ENCODE data around the gene SRRT.
"Not testable (repeated sequence)": the region's sequence is repeated elsewhere in the genome, so short reads cannot be mapped to it uniquely, and the experiment has no call there.

SRRT gene

DNA sequence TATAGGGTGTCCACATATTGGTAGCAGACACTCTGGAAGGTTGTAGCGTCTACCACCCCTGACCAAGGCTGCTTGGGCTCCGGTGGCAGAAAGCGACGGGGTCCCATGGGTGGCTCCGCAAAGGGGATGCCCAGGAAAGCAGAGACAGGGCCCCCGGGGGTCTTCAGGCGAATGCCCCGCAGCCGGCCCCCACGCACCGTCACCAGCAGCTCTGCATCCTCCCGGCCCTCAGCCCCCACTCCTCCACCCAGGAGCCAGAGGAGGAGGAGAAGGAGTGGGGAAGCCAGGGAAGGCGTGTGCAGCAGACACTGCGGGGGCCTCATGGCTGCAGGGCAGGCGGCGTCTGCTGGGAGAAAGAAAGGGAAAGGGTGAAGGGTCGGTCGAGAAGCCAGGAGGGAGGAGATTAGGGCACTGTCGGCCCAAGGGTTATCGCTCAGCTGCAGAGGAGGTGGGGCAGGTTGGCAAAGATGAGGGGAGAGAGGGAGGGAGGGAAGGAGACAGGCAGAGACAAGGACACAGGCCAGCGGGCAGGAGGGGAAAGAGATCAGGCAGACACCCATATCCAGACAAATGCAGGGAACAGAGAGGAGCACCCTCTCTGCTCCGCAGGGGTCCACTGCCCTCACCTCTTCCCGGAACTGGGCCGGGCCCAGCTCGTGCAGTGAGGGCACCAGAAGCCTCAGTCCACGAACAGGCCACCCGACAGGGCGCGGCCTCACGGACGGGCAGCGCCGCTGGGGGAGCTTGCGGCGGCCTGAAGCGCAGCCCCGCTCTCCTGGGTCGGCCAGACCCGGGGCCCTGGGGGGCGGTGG lies 19.2 kb downstream of the SRRT start:
- no peak for DNase-seq (ENCODE audit: low spot score)

DNA sequence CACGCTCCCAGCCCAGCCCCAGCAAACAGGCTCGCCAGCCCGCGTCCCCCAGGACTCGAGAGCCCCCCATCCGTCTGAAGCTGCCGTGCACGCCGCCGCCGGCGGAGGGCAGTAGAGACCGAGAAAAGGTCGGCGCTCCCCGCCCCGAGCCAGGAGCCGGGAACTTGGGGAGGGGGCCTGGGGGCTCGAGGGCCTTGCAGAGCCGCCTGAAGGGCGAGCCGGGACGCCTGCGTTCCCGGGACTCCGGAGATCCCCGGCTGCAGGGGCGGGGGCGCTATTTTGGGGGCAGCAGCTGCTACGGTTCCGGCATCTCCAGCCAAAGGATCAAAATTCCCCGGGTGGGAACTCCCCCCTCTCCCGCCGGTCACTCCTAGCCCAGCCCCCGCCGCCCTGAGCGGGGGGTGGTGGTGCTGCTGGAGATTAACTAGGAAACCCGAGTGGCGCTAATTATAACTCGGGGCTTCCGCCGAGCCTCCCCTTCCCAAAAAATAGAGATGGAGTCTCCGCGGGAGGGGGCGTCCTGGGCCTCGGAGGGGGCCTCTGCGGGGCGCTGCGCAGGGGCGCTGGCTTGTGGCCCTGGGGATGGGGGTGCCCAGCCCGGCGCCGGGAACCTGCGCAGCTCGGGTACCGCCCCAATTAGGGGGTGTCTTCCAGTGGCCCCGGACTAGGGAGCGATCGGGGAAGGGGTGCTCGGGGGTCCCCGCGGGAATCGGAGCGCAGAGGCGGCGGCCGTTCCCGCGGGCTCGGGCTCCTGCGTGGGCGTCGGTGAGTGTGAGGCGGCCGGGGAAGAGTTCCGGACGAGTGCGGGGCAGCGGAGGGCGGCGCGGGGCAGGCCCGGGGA lies 20.2 kb downstream of the SRRT start:
- peak; percentile 64 for DNase-seq (ENCODE audit: low spot score)

DNA sequence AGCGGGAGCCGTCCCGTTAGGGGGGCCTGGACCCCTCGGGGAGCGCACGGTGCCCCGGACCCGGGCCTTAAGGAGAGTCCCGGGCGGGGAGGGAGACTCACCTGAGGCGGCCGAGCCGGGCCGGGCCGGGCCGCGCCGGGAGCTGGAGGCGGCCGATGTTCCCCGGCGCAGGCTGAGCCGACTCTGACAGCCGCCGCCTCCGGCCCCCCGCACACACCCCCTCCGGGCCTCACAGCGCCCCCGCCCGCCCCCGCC lies 20.7 kb downstream of the SRRT start, which contains the start of gene ACHE:
ACHE (minus strand) TSS at position 188 of the 255 bp plus-strand sequence. CDS start 1,656 bp downstream, outside the sequence.
- no peak for DNase-seq (ENCODE audit: low spot score)

DNA sequence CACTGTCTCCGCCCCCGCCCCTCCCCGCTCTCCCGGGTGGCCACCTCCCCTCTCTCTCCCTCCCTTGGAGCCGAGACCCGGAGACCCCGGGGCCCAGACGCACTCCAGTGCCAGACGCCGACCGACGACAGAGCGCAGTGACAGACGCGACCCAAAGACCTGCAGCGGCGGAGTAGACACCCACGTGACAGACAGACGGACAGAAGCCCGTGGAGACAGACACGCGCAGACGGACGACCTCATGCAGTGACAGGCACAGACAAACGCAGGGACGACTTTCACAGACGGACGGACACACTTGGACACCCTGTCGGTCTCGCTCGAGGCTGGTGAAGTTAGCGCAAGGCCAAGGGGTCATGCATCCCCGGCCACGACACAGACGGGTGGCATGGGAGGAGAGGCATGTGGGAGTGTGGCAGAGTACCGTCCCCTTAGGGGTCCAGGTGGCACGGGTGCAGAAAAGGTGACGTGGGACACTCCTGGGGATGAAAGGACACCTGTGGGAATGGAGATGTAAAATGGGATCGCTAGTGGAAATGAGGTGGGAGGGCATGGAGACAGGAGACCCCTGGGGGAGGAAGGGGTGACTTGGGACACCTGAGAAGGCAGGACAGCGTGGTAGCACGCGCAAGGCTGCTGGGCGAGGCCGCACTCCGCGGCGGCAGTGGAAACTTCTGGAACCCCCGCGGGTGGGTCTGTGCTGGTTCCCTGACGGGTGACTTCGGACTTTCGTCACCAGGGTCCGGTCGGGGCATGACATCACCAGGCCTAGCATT lies 21.2 kb downstream of the SRRT start:
- DNase-seq (ENCODE audit: low spot score): no peak

DNA sequence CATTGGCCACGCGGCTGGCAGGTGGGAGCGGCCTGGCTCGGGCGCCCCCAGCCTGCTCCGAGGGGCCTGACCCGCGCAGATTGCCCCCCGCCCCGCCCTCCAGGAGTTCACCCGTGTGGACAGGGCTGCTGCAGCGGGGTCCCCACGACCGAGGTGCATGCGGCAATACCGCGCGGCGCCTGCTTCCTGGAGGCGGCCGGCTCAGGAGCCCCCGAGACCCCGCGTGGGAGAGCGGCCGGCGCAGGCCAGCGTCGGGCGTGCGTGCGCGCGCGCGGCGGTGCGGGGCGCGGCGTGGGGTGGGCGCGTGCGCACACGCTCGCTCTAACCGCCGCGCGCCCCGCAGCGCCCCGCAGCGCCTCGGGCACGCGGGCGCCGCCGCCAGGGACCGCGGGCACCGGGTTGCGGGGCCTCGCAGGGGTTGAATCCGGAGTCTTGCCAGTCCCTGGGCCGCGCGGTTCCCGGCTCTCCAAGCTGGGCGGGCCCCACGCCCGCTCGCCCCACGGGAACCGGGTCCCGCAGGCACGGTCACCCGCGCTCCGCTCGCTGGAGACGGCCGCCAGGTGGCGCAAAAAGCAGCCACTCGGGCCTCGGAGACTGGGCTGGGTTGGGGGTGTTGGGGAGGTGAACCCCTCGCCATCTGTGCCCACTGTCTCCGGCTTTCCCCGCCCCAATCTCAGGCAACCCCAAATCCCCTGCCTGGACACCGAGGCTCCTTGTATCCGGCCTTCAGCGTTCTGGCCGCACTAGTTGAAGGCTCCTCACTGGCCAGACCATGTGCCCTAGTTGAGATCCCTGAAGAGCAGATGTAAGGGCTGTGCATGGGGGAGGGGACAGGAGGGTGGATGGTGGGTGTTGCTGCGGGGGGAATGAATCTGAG lies 22.1 kb downstream of the SRRT start:
- DNase-seq (ENCODE audit: low spot score): peak; percentile 71

DNA sequence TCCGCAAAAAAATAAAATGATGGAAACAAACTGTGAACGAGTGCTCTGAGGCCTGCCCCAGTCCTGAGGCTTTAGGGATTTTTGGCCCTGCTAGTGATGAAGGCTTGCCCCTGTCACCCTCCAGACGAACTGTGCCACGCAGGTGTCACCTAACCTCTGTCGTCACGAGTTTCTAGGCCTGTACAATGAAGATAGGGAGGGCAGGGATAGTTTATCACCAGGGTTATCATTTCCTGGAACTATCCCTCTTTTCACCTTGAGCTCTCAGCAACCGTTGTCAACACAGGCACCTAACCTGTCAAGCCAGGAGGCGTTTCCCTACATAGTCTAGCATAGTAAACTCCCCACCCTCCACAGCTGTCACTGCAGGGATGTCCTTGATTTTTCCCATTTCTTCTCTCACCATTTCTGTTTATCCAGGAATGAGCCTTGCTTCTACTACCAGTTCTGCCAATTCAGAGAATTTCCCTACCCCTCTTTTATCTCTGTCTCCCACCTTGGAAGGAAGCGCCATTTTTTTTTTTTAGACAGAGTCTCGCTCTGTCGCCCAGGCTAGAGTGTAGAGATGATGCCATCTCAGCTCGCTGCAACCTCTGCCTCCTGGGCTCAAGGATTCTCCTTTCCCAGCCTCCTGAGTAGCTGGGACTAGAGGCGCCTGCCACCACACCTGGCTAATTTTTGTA lies 23.0 kb downstream of the SRRT start:
- no peak for DNase-seq (ENCODE audit: low spot score)

DNA sequence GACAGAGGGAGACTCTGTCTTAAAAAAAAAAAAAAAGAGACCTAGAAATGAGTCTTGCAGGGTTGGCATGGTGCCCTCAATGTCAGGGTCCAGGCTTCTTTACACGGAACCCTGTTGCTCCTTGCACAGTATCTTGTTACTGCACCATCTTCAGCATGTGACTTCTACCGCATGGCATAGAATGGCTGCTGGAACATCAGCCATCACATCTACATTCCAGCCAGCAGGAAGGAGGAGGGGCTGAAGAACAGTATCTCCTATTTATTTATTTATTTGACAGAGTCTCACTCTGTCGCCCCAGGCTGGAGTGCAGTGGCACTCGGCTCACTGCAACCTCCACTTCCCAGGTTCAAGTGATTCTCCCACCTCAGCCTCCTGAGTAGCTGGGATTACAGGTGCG lies 24.5 kb downstream of the SRRT start:
- DNase-seq (ENCODE audit: low spot score): no peak

DNA sequence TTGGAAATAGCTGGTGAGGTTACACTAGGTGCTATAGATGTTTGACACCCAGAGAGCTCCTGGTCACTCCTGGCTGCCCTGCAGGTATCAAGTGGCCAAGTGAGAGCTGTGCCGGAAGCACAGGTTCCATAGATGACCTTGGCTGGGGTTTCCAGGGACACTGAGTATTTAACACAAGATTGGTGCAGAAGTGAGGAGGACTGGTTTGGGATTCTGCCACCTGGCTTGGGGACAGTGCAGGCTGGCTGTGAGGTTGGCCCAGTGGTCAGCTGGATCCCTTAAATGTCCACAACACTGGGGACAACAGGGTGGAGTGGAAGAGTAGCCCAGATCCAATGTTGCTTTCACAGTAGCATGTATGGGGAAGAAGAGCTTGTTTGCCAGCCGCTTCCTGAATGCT lies 26.1 kb downstream of the SRRT start:
- no peak for DNase-seq (ENCODE audit: low spot score)

DNA sequence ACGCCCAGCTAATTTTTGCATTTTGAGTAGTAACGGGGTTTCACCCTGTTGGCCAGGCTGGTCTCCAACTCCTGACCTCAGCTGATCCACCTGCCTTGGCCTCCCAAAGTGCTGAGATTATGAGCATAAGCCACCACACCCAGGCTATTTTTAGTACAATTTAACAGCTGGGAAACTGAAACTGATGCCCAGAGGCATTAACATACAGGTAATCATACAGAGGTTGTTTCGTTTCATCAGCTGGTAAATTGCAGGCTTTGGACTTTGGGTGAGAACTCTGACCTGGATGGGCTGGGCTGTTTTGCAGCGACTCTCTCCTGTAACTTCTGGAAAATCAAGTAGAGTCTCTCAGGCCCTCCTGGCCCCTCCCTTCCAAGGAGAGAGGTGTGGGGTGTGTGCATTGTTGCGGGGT lies 27.0 kb downstream of the SRRT start:
- no peak for DNase-seq (ENCODE audit: low spot score)

DNA sequence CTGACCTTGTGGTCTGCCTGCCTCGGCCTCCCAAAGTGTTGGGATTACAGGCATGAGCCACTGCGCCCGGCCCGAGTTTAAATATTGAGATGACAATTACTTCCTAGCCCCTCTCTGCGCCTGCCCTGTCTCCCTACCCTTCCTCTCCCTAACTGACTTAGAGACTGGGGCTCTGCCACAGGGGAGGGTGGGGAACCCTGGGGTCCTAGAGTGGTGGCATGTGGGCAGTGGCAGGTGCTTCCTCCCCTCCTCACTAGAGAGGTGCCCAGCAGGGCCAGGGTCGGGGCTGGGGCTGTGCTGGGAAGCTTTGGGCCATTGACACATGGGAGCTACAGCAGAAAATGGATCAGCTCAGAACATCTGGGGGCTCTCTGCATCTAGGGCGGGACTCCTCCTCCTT lies 27.7 kb downstream of the SRRT start:
- no peak for DNase-seq (ENCODE audit: low spot score)

DNA sequence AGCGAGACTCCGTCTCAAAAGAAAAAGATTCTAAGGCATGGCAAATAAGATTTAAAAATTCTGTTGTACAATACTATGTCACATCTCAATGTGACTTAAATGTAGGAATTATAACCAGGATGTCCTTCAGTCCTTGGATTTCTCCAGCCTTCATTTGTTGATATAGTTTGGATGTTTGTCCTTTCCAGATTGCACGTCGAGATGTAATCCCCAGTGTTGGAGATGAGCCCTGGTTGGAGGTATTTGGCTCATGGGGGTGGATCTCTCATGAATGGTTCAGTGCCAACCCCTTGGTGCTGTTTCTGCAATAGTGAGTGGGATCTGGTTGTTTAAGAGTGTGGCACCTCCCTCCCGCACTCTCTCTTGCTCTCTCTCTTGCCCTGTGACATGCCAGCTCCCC lies 33.6 kb downstream of the SRRT start:
- no peak for DNase-seq (ENCODE audit: low spot score)

DNA sequence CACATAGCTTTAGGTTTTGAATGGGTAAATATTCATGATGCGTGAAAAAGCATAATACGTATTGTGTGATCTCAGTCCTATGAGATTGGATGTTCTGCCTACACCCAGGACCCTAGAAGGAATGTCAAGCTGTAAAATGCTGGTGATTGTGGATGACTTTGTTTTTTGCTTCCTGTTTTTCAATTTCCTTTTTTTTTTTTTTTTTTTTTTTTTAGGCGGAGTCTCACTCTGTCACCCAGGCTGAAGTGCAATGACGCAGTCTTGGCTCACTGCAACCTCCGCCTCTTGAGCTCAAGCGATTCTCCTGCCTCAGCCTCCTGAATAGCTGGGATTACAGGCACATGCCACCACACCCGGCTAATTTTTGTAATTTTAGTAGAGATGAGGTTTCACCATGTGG lies 35.5 kb downstream of the SRRT start:
- not testable (repeated sequence) for DNase-seq (ENCODE audit: low spot score)

DNA sequence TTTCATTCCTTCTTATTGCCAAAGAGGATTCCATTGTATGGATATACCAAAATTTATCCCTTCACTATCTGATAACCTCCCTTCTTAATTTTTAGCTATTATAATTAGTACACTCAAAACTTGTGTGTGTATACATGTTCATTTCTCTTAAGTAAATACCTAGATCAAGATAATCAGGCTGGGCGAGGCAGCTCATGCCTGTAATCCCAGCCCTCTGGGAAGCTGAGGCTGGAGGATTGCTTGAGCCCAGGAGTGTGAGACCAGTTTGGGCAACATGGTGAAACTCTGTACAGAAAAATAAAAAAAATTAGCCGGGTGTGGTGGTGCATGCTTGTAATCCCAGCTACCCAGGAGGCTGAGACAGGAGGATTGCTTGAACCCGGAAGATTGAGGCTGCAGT lies 36.6 kb downstream of the SRRT start:
- DNase-seq (ENCODE audit: low spot score): no peak

DNA sequence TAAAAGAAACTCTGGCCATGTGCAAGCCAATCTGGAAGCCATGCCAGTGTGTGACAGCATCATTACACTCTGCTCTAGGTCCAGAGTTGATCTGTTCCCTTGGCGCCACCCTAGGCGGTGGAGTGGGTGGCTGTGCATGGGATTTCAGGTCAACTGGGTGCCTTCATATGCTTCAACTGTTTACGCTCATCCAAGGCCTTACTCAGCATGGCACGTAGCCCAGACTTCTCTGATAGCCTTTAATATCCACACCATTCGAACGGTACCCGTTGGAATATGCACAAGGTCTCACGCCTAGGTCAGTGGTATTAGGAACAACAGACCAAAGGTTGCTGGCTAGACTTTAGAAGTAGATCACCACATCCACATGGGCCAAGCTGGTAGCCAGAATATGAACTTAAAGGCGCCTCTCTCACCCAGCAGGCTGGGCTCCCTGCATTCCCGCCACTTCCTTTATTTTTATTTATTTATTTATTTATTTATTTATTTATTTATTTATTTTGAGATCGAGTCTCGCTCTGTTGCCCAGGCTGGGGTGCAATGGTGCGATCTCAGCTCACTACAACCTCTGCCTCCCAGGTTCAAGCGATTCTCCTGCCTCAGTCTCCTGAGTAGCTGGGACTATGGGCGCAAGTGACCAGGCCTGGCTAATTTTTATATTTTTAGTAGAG lies 39.4 kb downstream of the SRRT start:
- DNase-seq (ENCODE audit: low spot score): no peak

DNA sequence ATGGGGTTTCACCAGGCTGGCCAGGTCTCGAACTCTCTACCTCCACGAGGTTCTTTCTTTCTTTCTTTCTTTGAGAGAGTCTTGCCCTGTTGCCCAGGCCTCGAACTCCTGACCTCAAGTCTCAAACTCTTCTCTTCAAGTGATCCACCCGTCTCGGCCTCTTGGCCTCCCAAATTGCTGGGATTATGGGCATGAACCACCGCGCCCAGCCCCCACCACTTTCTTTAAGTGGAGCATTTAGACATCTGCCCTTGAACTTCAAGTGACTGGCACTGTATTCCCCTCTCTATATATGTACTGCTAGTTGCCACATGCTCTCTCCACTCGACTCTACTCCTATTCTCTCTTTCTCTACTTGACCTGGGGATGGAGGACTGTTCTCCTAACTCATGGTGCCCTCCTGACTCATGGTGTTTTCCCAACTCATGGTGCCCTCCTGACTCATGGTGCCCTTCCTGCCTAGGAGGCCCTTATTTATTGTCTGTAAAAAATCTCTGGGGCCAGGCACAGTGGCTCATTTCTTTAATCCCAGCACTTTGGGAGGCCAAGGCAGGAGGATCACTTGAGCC lies 40.1 kb downstream of the SRRT start:
- no peak for DNase-seq (ENCODE audit: low spot score)

DNA sequence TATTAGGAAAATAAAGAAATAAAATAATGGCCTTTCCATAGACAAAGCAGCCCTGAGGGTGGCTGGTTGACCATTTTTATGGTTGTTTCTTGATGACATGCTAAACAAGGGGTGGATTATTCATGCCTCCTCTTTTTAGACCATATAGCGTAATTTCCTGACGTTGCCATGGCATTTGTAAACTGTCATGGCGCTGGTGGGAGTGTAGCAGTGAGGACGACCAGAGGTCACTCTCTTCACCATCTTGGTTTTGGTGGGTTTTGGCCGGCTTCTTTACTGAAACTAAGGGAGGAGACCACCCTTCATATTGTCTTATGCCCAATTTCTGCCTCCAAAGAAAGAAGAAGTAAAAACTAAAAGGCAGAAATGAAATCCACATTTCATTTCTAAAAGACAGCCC lies 44.4 kb downstream of the SRRT start:
- not testable (repeated sequence) for DNase-seq (ENCODE audit: low spot score)

DNA sequence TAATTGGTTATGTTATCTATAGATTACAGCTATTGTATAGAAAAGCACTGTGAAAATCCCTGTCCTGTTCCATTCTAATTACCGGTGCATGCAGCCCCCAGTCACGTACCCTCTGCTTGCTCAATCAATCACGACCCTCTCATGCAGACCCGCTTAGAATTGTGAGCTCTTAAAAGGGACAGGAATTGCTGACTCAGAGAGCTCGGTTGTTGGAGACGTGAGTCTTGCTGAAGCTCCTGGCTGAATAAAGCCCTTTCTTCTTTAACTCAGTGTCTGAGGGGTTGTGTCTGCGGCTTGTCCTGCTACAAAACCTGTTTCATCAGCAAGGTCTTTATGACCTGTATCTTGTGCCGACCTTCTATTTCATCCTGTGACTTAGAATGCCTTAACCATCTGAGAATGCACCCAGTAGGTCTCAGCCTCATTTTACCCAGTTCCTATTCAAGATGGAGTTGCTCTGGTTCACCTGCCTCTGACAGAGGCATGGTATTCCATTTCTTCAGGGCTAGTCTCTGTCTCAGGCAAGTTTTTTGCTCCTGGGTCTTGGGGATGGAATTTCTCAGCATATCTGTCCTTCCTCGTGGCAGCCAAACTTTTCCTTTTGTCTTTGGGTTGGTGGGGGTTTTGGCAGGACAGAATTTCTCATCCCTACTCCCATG lies 45.0 kb downstream of the SRRT start:
- not testable (repeated sequence) for DNase-seq (ENCODE audit: low spot score)

DNA sequence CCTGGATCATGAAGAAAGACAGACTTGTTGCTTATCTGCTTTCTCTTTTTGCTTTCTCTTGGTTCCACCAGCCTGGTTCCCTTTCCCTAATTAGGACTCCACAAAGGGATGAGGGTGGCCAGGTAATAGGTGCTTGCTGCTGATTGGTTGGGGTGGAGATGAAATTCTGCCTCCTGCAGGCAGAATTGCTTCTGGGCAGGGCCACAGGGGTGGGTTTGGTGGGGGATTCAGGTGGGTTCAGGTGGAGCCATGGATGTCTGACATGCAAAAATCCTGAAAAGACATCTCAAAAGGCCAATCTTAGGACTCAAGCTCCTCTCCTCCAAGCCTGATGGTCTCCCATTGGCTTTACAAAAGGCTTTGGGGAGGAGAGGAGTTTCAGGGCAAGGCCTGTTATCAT lies 46.1 kb downstream of the SRRT start:
- DNase-seq (ENCODE audit: low spot score): no peak

DNA sequence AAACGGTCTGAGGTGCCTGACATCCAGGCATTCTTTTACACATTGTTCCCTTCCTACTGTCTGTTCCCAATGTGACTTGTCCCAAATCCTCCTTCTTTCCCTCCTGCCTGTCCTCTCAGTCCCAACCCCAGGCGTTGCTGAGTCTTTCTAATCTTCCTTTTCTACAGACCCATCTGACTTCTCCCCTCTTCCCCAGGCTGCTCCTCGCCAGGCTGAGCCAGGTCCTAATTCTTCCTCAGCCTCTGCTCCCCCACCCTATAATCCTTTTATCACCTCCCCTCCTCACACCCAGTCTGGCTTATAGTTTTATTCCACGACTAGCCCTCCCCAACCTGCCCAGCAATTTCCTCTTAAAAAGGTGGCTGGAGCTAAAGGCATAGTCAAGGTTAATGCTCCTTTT lies 48.7 kb downstream of the SRRT start:
- not testable (repeated sequence) for DNase-seq (ENCODE audit: low spot score)

DNA sequence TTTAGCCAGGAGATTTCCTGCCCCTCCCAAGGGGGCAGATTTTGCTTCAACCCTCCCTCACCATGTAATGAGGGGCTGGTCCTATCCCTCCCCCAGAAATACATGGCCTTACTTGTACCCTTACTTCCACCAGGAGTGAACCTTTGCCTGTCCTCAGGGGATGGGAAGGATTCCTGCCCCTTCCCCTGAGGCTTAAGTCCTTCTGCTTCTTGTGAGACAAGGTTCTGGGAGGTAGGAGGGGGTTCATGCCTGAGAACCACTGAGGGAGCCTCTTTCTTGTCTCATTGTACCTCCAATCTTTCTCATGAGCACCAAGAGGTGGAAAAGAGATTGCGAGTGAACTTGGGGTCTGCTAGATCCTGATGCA lies 54.9 kb downstream of the SRRT start:
- DNase-seq (ENCODE audit: low spot score): no peak

Data from AG20443 (cell line).